DND-41 (cell line): ENCODE measurements around the gene NLGN1.

ENCODE experiments used
- ATAC-seq: fragments of 200-7000 bp; cut with Tn5 transposase; 3 replicates; pipeline ENCODE4 v1.9.1; 2021; ENCODE audit warnings: low read depth; ENCODE audit not compliant: insufficient read depth
- DNase-seq: peaks from one replicate; pipeline ENCODE4 v3.0.0-alpha.2; 2020
- H2AFZ ChIP-seq: 2 replicates; pipeline ENCODE4 v1.6.0; 2012; ENCODE audit warnings: low read depth, low read length
- H3K27ac ChIP-seq: 2 replicates; pipeline ENCODE4 v1.5.1; 2012; ENCODE audit warnings: low read length, inconsistent platforms
- H3K27me3 ChIP-seq: fragments of 200-600 bp; sonication (generic); 2 replicates; pipeline ENCODE4 v1.6.0; 2012; ENCODE audit warnings: low read length, mild to moderate bottlenecking, inconsistent platforms; ENCODE audit not compliant: insufficient read depth, poor library complexity
- H3K36me3 ChIP-seq: 2 replicates; pipeline ENCODE4 v1.5.1; 2012; ENCODE audit warnings: low read length, inconsistent platforms; ENCODE audit not compliant: insufficient read depth
- H3K4me1 ChIP-seq: 2 replicates; pipeline ENCODE4 v1.5.1; 2012; ENCODE audit warnings: mild to moderate bottlenecking, low read length; ENCODE audit not compliant: insufficient read depth
- H3K4me2 ChIP-seq: 2 replicates; pipeline ENCODE4 v1.6.0; 2012; ENCODE audit warnings: mild to moderate bottlenecking, moderate library complexity, low read length, inconsistent platforms; ENCODE audit not compliant: insufficient read depth
- H3K4me3 ChIP-seq, 2 experiments: fragments of 200-600 bp in 1 of 2; shearing (Covaris generic) in 1 of 2; 2 replicates each; pipeline ENCODE4 v1.5.1; 2012 to 2016; ENCODE audit warnings: inconsistent platforms in 2 of 2, low read length in 2 of 2, mild to moderate bottlenecking in 2 of 2, low read depth in 1 of 2, moderate library complexity in 1 of 2
- H3K79me2 ChIP-seq: 2 replicates; pipeline ENCODE4 v1.6.0; 2012; ENCODE audit warnings: low read length, inconsistent platforms; ENCODE audit not compliant: insufficient read depth
- H3K9ac ChIP-seq: 2 replicates; pipeline ENCODE4 v1.6.0; 2012; ENCODE audit warnings: low read depth, mild to moderate bottlenecking, inconsistent platforms, low read length, moderate library complexity
- H3K9me3 ChIP-seq: 2 replicates; pipeline ENCODE4 v1.5.1; 2012; ENCODE audit warnings: low read length, moderate library complexity, mild to moderate bottlenecking, inconsistent platforms; ENCODE audit not compliant: insufficient read depth, severe bottlenecking
- H4K20me1 ChIP-seq: 2 replicates; pipeline ENCODE4 v1.6.0; 2012; ENCODE audit warnings: low read length; ENCODE audit not compliant: insufficient read depth
- CTCF ChIP-seq: IDR thresholded peaks from 2 replicates; pipeline ENCODE4 v1.5.1; 2012; ENCODE audit warnings: borderline replicate concordance, low read length, moderate library complexity, mild to moderate bottlenecking; ENCODE audit not compliant: poor library complexity, severe bottlenecking; ENCODE audit errors: extremely low read depth
- EZH2 ChIP-seq: IDR thresholded peaks from 3 replicates; pipeline ENCODE4 v1.6.1; 2012; ENCODE audit warnings: borderline replicate concordance, low read depth, mild to moderate bottlenecking, moderate library complexity, low read length, inconsistent platforms; ENCODE audit not compliant: severe bottlenecking

The NLGN1 gene

GRCh38 chr3:174285242-174285864 lies 887.8 kb downstream of the NLGN1 start:
- H2AFZ ChIP-seq: no peak overlapping the region
- H4K20me1 ChIP-seq: no peaks in the 10 kb centered on the region
- H3K36me3 ChIP-seq: no peaks in the 10 kb centered on the region
- no peak overlapping the region for H3K27ac ChIP-seq
- DNase-seq (no peak), ATAC-seq (no peak)
- no peak overlapping the region for H3K4me2 ChIP-seq
- TF ChIP-seq EZH2 (no peak), CTCF (no peak)
- H3K9ac ChIP-seq: no peak overlapping the region
- no peaks in the 10 kb centered on the region for H3K9me3 ChIP-seq
- H3K4me1 ChIP-seq: no peaks in the 10 kb centered on the region
- H3K79me2 ChIP-seq: no peaks in the 10 kb centered on the region
- no peaks in the 10 kb centered on the region for H3K27me3 ChIP-seq
- H3K4me3 ChIP-seq: no peak overlapping the region

GRCh38 chr3:174287705-174288104 lies 890.2 kb downstream of the NLGN1 start:
- DNase-seq (no peak), ATAC-seq (no peak)
- TF ChIP-seq CTCF (no peak), EZH2 (no peak)
- Histone ChIP-seq H3K4me1 (no peaks in the 10 kb centered on the region), H3K27me3 (no peaks in the 10 kb centered on the region), H3K9me3 (no peaks in the 10 kb centered on the region), H2AFZ (no peak overlapping the region), H3K9ac (no peak overlapping the region), H3K4me3 (no peak overlapping the region), H3K79me2 (no peaks in the 10 kb centered on the region), H4K20me1 (no peaks in the 10 kb centered on the region), H3K36me3 (no peaks in the 10 kb centered on the region), H3K27ac (no peak overlapping the region), H3K4me2 (no peak overlapping the region)

GRCh38 chr3:174294616-174295015 lies 897.1 kb downstream of the NLGN1 start:
- TF ChIP-seq EZH2 (no peak), CTCF (no peak)
- Histone ChIP-seq H3K27ac (no peak overlapping the region), H3K36me3 (no peaks in the 10 kb centered on the region), H3K27me3 (no peaks in the 10 kb centered on the region), H3K9ac (no peak overlapping the region), H4K20me1 (no peaks in the 10 kb centered on the region), H3K9me3 (no peaks in the 10 kb centered on the region), H3K4me3 (no peak overlapping the region), H3K4me1 (no peaks in the 10 kb centered on the region), H3K4me2 (no peak overlapping the region), H3K79me2 (no peaks in the 10 kb centered on the region), H2AFZ (no peak overlapping the region)
- DNase-seq: no peak
- ATAC-seq: no peak

GRCh38 chr3:174295306-174296092 lies 898.0 kb downstream of the NLGN1 start:
- Histone ChIP-seq H3K4me3 (no peak overlapping the region), H3K27me3 (no peaks in the 10 kb centered on the region), H3K4me2 (no peak overlapping the region), H4K20me1 (no peaks in the 10 kb centered on the region), H3K9ac (no peak overlapping the region), H3K36me3 (no peaks in the 10 kb centered on the region), H3K9me3 (no peaks in the 10 kb centered on the region), H2AFZ (no peak overlapping the region), H3K27ac (no peak overlapping the region), H3K79me2 (no peaks in the 10 kb centered on the region), H3K4me1 (no peaks in the 10 kb centered on the region)
- TF ChIP-seq CTCF: no peak
- no peak for TF ChIP-seq EZH2
- ATAC-seq (no peak), DNase-seq (no peak)
